IMR-90 (cell line): ENCODE results near the gene AUTS2. TPM values are rescaled to one million over a fixed set of nuclear protein-coding genes. Genes with fewer than 3 reads are reported as not detected.

ENCODE experiments used
- ATAC-seq: fragments of 200-7000 bp; cut with Tn5 transposase; 2 replicates; pipeline ENCODE4 v1.9.1; 2020; ENCODE audit warnings: low read depth, mild to moderate bottlenecking, moderate library complexity
- BruUV-seq: library from RNA; stranded (reverse); fragments of 400-500 nt; replicated peaks from 2 replicates; lab custom pipeline; 2021; lab: Mats Ljungman, UMichigan
- CTCF ChIA-PET: fragments of 300-600 bp; formaldehyde crosslinking; extraction: SDS; loops from one replicate; lab custom pipeline; 2021; ENCODE audit warnings: antibody characterized with exemption; lab: Yijun Ruan, JAX
- POLR2A ChIA-PET: fragments of 300-600 bp; sonication (Branson Sonifier 250); formaldehyde crosslinking; loops from one replicate; lab custom pipeline; 2022; ENCODE audit warnings: antibody characterized with exemption; ENCODE audit not compliant: unreplicated experiment; lab: Charles Lee
- DNase-seq: peaks from one replicate; pipeline ENCODE4 v3.0.0; 2013
- H2AFZ ChIP-seq: replicated peaks from 2 replicates; pipeline ENCODE3; 2013; ENCODE audit warnings: low read length, mild to moderate bottlenecking; ENCODE audit not compliant: poor library complexity
- H2AK5ac ChIP-seq: 2 replicates; pipeline ENCODE4 v1.6.1; 2013; ENCODE audit warnings: low read depth, low read length, inconsistent platforms
- H2AK9ac ChIP-seq: replicated peaks from 2 replicates; pipeline ENCODE3; 2013; ENCODE audit warnings: mild to moderate bottlenecking, low read depth, low read length, moderate library complexity; ENCODE audit not compliant: poor library complexity
- H2BK120ac ChIP-seq: 2 replicates; pipeline ENCODE4 v1.6.1; 2013; ENCODE audit warnings: low read depth, low read length, inconsistent platforms
- H2BK15ac ChIP-seq: 3 replicates; pipeline ENCODE4 v1.6.1; 2013; ENCODE audit warnings: low read depth, low read length, inconsistent platforms
- H2BK20ac ChIP-seq: 2 replicates; pipeline ENCODE4 v1.6.1; 2013; ENCODE audit warnings: low read depth, mild to moderate bottlenecking, inconsistent platforms, low read length, moderate library complexity
- H2BK5ac ChIP-seq: 2 replicates; pipeline ENCODE4 v1.6.1; 2013; ENCODE audit warnings: mild to moderate bottlenecking, low read depth, low read length, inconsistent platforms; ENCODE audit not compliant: poor library complexity, severe bottlenecking
- H3K14ac ChIP-seq: replicated peaks from 2 replicates; pipeline ENCODE4 v1.6.1; 2013; ENCODE audit warnings: low read depth, low read length, inconsistent platforms
- H3K18ac ChIP-seq: 2 replicates; pipeline ENCODE4 v1.6.1; 2013; ENCODE audit warnings: low read depth, low read length, control low read depth
- H3K23ac ChIP-seq: 2 replicates; pipeline ENCODE4 v1.6.1; 2013; ENCODE audit warnings: low read depth, low read length, inconsistent platforms
- H3K27ac ChIP-seq: 2 replicates; pipeline ENCODE4 v1.5.1; 2013; ENCODE audit warnings: mild to moderate bottlenecking, control low read depth, low read length; ENCODE audit not compliant: insufficient read depth
- H3K27me3 ChIP-seq: 2 replicates; pipeline ENCODE4 v1.6.1; 2013; ENCODE audit warnings: low read length; ENCODE audit not compliant: control insufficient read depth, insufficient read depth
- H3K36me3 ChIP-seq: 2 replicates; pipeline ENCODE4 v1.6.1; 2013; ENCODE audit warnings: low read length, mixed read lengths; ENCODE audit not compliant: control insufficient read depth, insufficient read depth
- H3K4ac ChIP-seq: 2 replicates; pipeline ENCODE4 v1.6.1; 2013; ENCODE audit warnings: low read depth, low read length, inconsistent platforms
- H3K4me1 ChIP-seq: 2 replicates; pipeline ENCODE4 v1.6.1; 2013; ENCODE audit warnings: low read length, mixed read lengths; ENCODE audit not compliant: control insufficient read depth, insufficient read depth
- H3K4me2 ChIP-seq: 2 replicates; pipeline ENCODE4 v1.6.1; 2013; ENCODE audit warnings: low read depth, mild to moderate bottlenecking, control low read depth, low read length, moderate library complexity
- H3K4me3 ChIP-seq: 2 replicates; pipeline ENCODE4 v1.5.1; 2013; ENCODE audit warnings: low read depth, mild to moderate bottlenecking, control low read depth, low read length, moderate library complexity; ENCODE audit not compliant: insufficient read depth
- H3K56ac ChIP-seq: 2 replicates; pipeline ENCODE4 v1.6.1; 2013; ENCODE audit warnings: low read length, inconsistent platforms; ENCODE audit not compliant: insufficient read depth; ENCODE audit errors: extremely low read depth
- H3K79me1 ChIP-seq, 2 experiments: 2 replicates each; pipeline ENCODE4 v1.6.1; 2013; ENCODE audit warnings: low read length in 2 of 2, inconsistent platforms in 1 of 2, low read depth in 1 of 2
- H3K9ac ChIP-seq: 2 replicates; pipeline ENCODE4 v1.6.1; 2013; ENCODE audit warnings: low read depth, low read length, control low read depth
- H3K9me1 ChIP-seq: 2 replicates; pipeline ENCODE4 v1.6.1; 2013; ENCODE audit warnings: low read length, inconsistent platforms; ENCODE audit not compliant: insufficient read depth
- H3K9me3 ChIP-seq: 2 replicates; pipeline ENCODE4 v1.6.1; 2013; ENCODE audit warnings: low read length; ENCODE audit not compliant: control insufficient read depth, insufficient read depth
- H4K20me1 ChIP-seq: 2 replicates; pipeline ENCODE4 v1.6.1; 2013; ENCODE audit warnings: low read length, inconsistent platforms; ENCODE audit not compliant: insufficient read depth
- H4K5ac ChIP-seq: 2 replicates; pipeline ENCODE4 v1.6.1; 2013; ENCODE audit warnings: mild to moderate bottlenecking, low read depth, low read length, control low read depth
- H4K8ac ChIP-seq, 2 experiments: 2 replicates each; pipeline ENCODE4 v1.6.1; 2013; ENCODE audit warnings: low read depth in 2 of 2, low read length in 2 of 2, control low read depth in 1 of 2, inconsistent platforms in 1 of 2
- H4K91ac ChIP-seq: 2 replicates; pipeline ENCODE4 v1.6.1; 2013; ENCODE audit warnings: low read depth, low read length, inconsistent platforms; ENCODE audit not compliant: insufficient read depth
- BHLHE40 ChIP-seq: fragments of 150-350 bp; IDR thresholded peaks from 2 replicates; pipeline ENCODE4 v1.6.1; 2016; ENCODE audit warnings: mild to moderate bottlenecking, low read depth, low read length
- CEBPB ChIP-seq: IDR thresholded peaks from 2 replicates; pipeline ENCODE4 v1.6.1; 2012; ENCODE audit warnings: low read depth, low read length, improper control_type of control experiment
- CHD1 ChIP-seq: IDR thresholded peaks from 2 replicates; pipeline ENCODE4 v1.6.1; 2012; ENCODE audit warnings: low read depth, low read length, improper control_type of control experiment
- MAZ ChIP-seq: IDR thresholded peaks from 2 replicates; pipeline ENCODE4 v1.6.1; 2012; ENCODE audit warnings: low read depth, mild to moderate bottlenecking, low read length, improper control_type of control experiment, moderate library complexity, borderline replicate concordance
- MXI1 ChIP-seq: IDR thresholded peaks from 2 replicates; pipeline ENCODE4 v1.6.1; 2012; ENCODE audit warnings: low read depth, mild to moderate bottlenecking, low read length, moderate library complexity, borderline replicate concordance
- NFE2L2 ChIP-seq: fragments of 150-350 bp; IDR thresholded peaks from 2 replicates; pipeline ENCODE4 v1.6.1; 2016; ENCODE audit warnings: low read depth, mild to moderate bottlenecking, low read length
- RAD21 ChIP-seq: IDR thresholded peaks from 2 replicates; pipeline ENCODE4 v1.6.1; 2012; ENCODE audit warnings: low read length, improper control_type of control experiment
- RCOR1 ChIP-seq: IDR thresholded peaks from 2 replicates; pipeline ENCODE4 v1.6.1; 2012; ENCODE audit warnings: mild to moderate bottlenecking, low read length, improper control_type of control experiment; ENCODE audit not compliant: insufficient replicate concordance
- WGBS, 2 experiments: methylation state at CpG; one replicate each; pipeline versions ENCODE4 v1.1.5 to v1.1.7; 2013; ENCODE audit warnings: missing lambda C conversion rate in 2 of 2; ENCODE audit not compliant: insufficient read length in 1 of 2; ENCODE audit errors: extremely low coverage in 2 of 2; 5-methylcytosine and 5-hydroxymethylcytosine counted together
- dilution Hi-C: fragments of 300-500 bp; cut with HindIII; formaldehyde crosslinking; loops from one replicate; pipeline ENCODE4 v1.14.3; 2018; ENCODE audit warnings: low sequenced_read_pairs; ENCODE audit not compliant: unreplicated experiment
- in situ Hi-C: fragments of 300-500 bp; cut with MboI; formaldehyde crosslinking; loops from 3 replicates; pipeline ENCODE4 v1.14.3; 2019; ENCODE audit warnings: low sequenced_read_pairs, inconsistent platforms, mixed read lengths
- intact Hi-C: fragments of 100-400 bp; cut with micrococcal nuclease; formaldehyde crosslinking; loops from 2 replicates; pipeline ENCODE4 v1.10.0; 2022
- polyA plus RNA-seq, 3 experiments: library from polyadenylated mRNA; depleted of rRNA; stranded (reverse); fragments of >200 nt; gene quantifications; 2 replicates each; pipeline ENCODE4 v1.2.3, GENCODE V29; 2012; ENCODE audit warnings: low replicate concordance in 1 of 3
- total RNA-seq: library from RNA; depleted of rRNA; stranded (reverse); fragments of >200 nt; gene quantifications from 2 replicates; pipeline ENCODE4 v1.2.3, GENCODE V29; 2012
- TF ChIP-seq, protein P1 (sequence below): fragments of 150-350 bp; IDR thresholded peaks from 2 replicates; pipeline ENCODE4 v1.6.1; 2017; ENCODE audit warnings: mild to moderate bottlenecking, antibody characterized with exemption, low read length, low read depth
- TF ChIP-seq, protein P2 (sequence below): fragments of 150-350 bp; IDR thresholded peaks from 2 replicates; pipeline ENCODE4 v1.6.1; 2016; ENCODE audit warnings: low read depth, mild to moderate bottlenecking, low read length, moderate library complexity, borderline replicate concordance

AUTS2 gene
- total and polyA plus RNA-seq, 2 of the 4 experiments (the other 2 are of a cell fraction), result 0.90 to 3.0 TPM

DNA sequence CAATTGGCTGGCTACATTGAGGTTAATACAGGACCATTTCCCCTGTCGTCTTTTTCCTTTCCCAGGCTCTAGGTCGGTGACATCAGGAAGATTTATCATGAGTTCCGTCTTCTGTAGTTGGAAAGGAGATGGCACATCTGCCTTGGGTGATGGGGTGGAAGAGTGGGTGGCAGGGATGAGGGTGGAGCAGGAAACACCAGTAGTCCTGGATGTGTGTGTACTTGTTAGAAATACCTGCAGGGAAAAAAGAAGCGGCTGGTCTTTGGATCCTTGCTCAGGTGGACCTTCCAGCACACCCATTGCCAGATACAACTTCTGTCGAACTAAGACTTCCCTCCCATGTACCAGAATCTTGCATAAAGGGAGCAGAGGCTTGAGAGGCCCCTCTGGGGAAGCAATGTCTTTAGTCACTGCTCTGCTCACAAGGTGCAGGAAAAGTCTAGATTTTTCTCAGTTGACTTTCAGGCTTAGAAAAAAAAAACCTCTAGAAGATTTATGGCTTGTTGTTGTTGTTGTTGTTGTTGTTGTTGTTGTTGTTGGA, 1016.9 kb downstream of the AUTS2 start:
- BruUV-seq, result no TSS peak
- Histone ChIP-seq H3K9me1 (no peaks in the 10 kb centered on the region), H3K27ac (no peak overlapping the region), H4K5ac (no peak overlapping the region), H3K18ac (no peak overlapping the region), H3K4me3 (no peak overlapping the region), H3K36me3 (no peaks in the 10 kb centered on the region), H2BK20ac (no peak overlapping the region), H2BK120ac (no peak overlapping the region), H3K27me3 (peaks cover 6% of the 10 kb centered on the region; the same call in 1 of the 2 replicates), H3K14ac (no peak overlapping the region), H2AK9ac (no peak overlapping the region), H3K79me1 (no peaks in the 10 kb centered on the region), H2BK5ac (no peak overlapping the region), H4K20me1 (no peaks in the 10 kb centered on the region), H4K91ac (no peak overlapping the region), H3K9me3 (no peaks in the 10 kb centered on the region), H2AK5ac (no peak overlapping the region), H3K9ac (no peak overlapping the region), H3K4ac (no peak overlapping the region), H3K23ac (no peak overlapping the region), H2BK15ac (no peak overlapping the region), H3K56ac (no peak overlapping the region), H3K4me1 (no peaks in the 10 kb centered on the region), H4K8ac (no peak overlapping the region), H2AFZ (no peak overlapping the region), H3K4me2 (no peak overlapping the region)
- no peak for TF ChIP-seq NFE2L2
- TF ChIP-seq MXI1, result no peak
- no peak for TF ChIP-seq MAZ
- TF ChIP-seq RAD21, result no peak
- no peak for TF ChIP-seq BHLHE40
- TF ChIP-seq RCOR1, result no peak
- TF ChIP-seq, protein P1, sequence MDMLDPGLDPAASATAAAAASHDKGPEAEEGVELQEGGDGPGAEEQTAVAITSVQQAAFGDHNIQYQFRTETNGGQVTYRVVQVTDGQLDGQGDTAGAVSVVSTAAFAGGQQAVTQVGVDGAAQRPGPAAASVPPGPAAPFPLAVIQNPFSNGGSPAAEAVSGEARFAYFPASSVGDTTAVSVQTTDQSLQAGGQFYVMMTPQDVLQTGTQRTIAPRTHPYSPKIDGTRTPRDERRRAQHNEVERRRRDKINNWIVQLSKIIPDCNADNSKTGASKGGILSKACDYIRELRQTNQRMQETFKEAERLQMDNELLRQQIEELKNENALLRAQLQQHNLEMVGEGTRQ, result no peak
- TF ChIP-seq CHD1, result no peak
- TF ChIP-seq CEBPB, result no peak
- TF ChIP-seq, protein P2, sequence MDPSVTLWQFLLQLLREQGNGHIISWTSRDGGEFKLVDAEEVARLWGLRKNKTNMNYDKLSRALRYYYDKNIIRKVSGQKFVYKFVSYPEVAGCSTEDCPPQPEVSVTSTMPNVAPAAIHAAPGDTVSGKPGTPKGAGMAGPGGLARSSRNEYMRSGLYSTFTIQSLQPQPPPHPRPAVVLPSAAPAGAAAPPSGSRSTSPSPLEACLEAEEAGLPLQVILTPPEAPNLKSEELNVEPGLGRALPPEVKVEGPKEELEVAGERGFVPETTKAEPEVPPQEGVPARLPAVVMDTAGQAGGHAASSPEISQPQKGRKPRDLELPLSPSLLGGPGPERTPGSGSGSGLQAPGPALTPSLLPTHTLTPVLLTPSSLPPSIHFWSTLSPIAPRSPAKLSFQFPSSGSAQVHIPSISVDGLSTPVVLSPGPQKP, result no peak
- POLR2A ChIA-PET, result no interaction called here
- ATAC-seq (no peak), DNase-seq (no peak)
- dilution Hi-C loops, result no loop called here
- CTCF ChIA-PET, result no interaction called here
- in situ Hi-C loops, result no loop called here
- intact Hi-C loops, result no loop called here
- 100% methylated on average over 1 of the region's 5 CpGs; no CpG with 5 or more reads in 1 of the 2 experiments for WGBS, 2 experiments
